GM18520 (cell line): ENCODE results near the gene TM4SF5.

Experiments
- ATAC-seq: cut with Tn5 transposase; IDR thresholded peaks from one replicate; pipeline ENCODE4 v1.9.1; 2021; ENCODE audit not compliant: unreplicated experiment

The TM4SF5 gene

GRCh38 chr17:4788807-4789700 is 17.4 kb downstream of the TM4SF5 start, which contains the start of gene GLTPD2:
GLTPD2 (plus strand) TSS chr17:4788964; CDS start chr17:4789012, 48 bp downstream.
- ATAC-seq: no peak

GRCh38 chr17:4789701-4789950 is 17.9 kb downstream of the TM4SF5 start:
- ATAC-seq: no peak

DNA sequence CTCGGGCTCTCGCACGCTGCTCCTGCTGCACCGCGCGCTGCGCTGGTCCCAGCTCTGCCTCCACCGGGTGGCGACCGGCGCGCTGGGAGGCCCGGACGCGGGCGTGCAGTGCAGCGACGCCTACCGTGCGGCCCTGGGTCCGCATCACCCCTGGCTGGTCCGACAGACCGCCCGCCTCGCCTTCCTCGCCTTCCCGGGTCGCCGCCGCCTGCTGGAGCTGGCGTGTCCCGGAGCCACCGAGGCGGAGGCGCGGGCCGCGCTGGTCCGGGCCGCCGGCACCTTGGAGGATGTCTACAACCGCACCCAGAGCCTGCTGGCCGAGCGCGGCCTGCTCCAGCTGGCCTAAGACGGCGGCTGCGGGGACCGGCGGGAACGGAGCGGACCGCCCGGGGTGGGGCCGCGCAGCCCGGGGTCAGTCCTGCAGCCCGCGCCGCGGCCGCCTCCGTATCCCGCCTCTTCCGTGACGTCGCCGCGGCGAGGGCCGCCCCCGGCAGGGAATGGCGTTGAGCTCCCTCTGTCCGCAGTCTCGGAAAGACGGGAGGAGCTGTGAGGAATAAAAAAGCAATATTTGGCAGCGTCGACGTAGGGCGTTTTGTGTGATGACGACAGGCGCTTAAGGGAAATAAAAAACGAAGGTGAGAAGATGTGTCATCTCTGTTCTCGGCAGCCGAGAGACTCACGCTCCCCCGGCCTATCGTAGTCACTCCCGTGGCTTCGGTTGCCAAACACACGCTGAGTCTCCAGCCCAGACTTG is 18.4 kb downstream of the TM4SF5 start:
- peak; percentile 84 for ATAC-seq

- no peak for ATAC-seq
Measured at GRCh38 chr17:4790705-4791088, 19.0 kb downstream of the TM4SF5 start.

GRCh38 chr17:4795168-4795567 is 23.5 kb downstream of the TM4SF5 start:
- ATAC-seq: no peak

- no peak for ATAC-seq
Measured at GRCh38 chr17:4796552-4796920, 24.9 kb downstream of the TM4SF5 start.

GRCh38 chr17:4800462-4801196 is 28.9 kb downstream of the TM4SF5 start:
- ATAC-seq: no peak

GRCh38 chr17:4802228-4802627 is 30.5 kb downstream of the TM4SF5 start, which contains the start of gene C17orf114:
C17orf114 (minus strand) TSS chr17:4802328.
- ATAC-seq: no peak

GRCh38 chr17:4806456-4806776 is 34.7 kb downstream of the TM4SF5 start:
- ATAC-seq: no peak

GRCh38 chr17:4806777-4807604 is 35.3 kb downstream of the TM4SF5 start, which contains the start of gene PLD2:
PLD2 (plus strand) TSS chr17:4807152; CDS start chr17:4807773, 621 bp downstream.
- peak; percentile 93 for ATAC-seq

- no peak for ATAC-seq
Measured at GRCh38 chr17:4807605-4808377, 36.1 kb downstream of the TM4SF5 start.

DNA sequence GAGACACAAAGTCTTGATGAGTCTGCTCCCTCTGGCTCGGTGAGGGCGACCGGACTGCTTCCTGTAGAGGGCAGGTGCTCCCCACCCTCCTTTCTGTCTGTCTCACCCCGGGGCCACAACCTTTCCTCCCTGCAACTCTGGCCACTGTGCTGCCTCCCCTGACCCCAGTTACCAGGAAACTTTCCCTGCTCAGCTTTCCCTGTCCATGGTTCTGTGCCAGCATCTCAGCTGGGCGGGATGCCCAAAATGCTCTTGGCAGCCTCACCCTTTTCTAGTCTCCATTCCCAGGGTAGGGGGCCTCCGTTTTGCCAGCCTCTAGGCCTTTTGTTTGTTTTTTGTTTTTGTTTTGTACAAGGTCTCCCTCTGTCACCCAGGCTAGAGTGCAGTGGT is 36.7 kb downstream of the TM4SF5 start:
- no peak for ATAC-seq

DNA sequence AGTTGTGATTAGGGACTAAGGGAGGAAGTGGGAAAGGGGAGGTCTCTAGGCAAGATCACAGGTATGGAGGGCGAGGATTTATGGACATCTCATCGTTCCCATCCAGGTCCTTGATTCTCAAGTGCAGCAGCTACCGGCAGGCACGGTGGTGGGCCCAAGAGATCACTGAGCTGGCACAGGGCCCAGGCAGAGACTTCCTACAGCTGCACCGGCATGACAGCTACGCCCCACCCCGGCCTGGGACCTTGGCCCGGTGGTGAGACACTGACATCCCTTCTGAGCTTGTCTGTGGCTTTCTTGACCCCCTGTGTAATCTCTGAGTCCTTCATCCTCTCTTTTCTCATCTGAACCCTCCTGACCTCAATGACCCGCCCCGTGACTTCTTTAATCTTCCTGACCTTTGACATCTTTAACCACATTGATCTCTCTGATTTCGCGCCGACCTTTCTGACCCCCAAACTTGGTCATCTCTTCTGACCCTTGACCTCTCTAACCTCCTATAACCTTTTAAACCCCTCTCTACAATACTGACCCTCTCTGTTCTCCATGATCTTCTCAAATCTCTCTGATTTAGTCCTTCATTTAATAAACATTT is 39.1 kb downstream of the TM4SF5 start:
- ATAC-seq: no peak

- no peak for ATAC-seq
Measured at GRCh38 chr17:4811471-4811870, 39.8 kb downstream of the TM4SF5 start.

DNA sequence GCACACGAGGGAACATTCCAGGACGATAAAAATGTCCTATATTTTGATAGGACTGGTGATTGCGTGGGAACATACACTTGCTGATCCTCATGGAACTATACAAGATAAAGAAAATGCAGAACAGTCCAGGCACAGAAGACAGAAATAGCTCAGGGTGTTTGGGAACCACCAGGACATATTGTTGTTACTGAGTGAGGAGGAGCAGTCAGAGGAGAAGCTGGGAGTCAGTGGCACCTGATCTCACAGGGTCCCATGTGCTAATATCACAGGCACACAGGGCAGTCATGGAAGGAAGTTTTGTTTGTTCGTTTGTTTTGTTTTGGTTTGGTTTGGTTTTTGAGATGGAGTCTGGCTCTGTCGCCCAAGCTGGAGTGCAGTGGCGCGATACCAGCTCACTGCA is 41.0 kb downstream of the TM4SF5 start:
- ATAC-seq: no peak

GRCh38 chr17:4815043-4815675 is 43.5 kb downstream of the TM4SF5 start:
- ATAC-seq: no peak

- no peak for ATAC-seq
Measured at GRCh38 chr17:4816826-4817225, 45.1 kb downstream of the TM4SF5 start.

DNA sequence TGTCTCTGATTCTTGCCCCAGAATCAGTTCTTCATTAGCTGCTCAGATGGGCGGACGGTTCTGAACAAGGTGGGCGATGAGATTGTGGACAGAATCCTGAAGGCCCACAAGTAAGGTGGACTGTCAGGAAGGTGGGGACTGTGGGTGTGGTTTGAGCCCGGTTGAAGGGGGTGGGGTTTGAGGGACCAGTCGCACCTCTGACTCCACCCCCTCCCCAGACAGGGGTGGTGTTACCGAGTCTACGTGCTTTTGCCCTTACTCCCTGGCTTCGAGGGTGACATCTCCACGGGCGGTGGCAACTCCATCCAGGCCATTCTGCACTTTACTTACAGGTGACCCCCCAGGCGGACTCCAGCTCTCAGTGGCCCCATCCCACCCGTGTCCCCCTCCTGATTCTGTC is 46.6 kb downstream of the TM4SF5 start:
- ATAC-seq: no peak

- no peak for ATAC-seq
Measured at GRCh38 chr17:4822835-4823234, 51.1 kb downstream of the TM4SF5 start.
